Bronchial epithelial cell (primary cell): ENCODE data around the gene CHST11. TPM values are rescaled to one million over a fixed set of nuclear protein-coding genes. Genes with fewer than 3 reads are reported as not detected.
"Not testable (repeated sequence)": the region's sequence is repeated elsewhere in the genome, so short reads cannot be mapped to it uniquely, and the experiment has no call there.

ENCODE experiments used
- DNase-seq: peaks from one replicate; pipeline ENCODE4 v3.0.0-alpha.2; 2010; ENCODE audit warnings: low read depth
- FAIRE-seq: peaks from 2 replicates; lab custom pipeline; 2011; peaks lifted over from hg19 to GRCh38; lab: Jason Lieb, UNC
- H3K27me3 ChIP-seq: 2 replicates; pipeline ENCODE4 v1.5.1; 2011; ENCODE audit warnings: low read length; ENCODE audit not compliant: control insufficient read depth, insufficient read depth
- H3K36me3 ChIP-seq: 2 replicates; pipeline ENCODE4 v1.5.1; 2011; ENCODE audit warnings: low read length; ENCODE audit not compliant: control insufficient read depth, insufficient read depth
- H3K4me3 ChIP-seq: 2 replicates; pipeline ENCODE4 v1.5.1; 2011; ENCODE audit warnings: mild to moderate bottlenecking, low read depth, low read length, control low read depth
- total RNA-seq: library from RNA; depleted of rRNA; stranded (reverse); fragments of >200 nt; gene quantifications from 2 replicates; pipeline ENCODE4 v1.2.1, GENCODE V29; 2014
- TF ChIP-seq, protein P1 (sequence below): IDR thresholded peaks from 2 replicates; pipeline ENCODE4 v1.5.1; 2011; ENCODE audit warnings: mild to moderate bottlenecking, moderate library complexity, low read length, control low read depth, inconsistent platforms; ENCODE audit not compliant: insufficient read depth, severe bottlenecking

Gene CHST11
- total RNA-seq, 1 donor from 2014 or later, result 7.9 TPM

DNA sequence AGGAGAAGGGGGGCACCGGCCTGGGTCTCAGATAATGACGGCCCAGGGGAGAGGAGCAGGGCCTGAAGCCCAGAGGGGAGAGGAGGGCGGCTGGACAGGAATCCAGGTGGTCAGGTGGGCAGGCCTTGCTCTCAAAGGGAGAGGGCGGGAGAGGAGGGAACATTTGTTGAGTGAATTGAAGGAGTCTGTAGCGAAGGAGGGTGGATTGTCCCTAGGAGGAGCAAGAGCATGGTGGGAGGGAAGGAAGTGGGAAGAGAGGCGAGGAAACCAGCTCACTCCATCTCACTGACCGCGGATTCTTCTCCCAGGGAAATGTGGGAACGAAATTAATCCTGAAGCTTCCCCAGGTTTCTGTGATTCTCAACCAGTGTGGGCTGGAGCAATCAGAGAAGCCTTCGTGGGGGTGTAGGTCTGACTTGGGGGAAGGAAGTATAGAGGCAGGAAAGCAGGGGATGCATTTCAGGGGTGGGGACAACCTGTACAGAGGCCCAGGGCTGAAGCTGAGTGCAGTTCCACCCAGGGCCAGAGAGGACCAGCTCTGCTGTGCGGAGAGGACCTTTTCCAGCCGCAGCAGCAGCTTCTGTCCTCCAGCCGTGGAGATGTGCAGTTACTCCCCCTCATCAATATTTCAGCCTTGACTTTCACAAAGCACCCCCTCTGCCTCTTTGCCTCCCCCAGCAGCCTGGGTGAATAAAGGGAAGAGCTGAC is 100.9 kb downstream of the CHST11 start:
- H3K27me3 ChIP-seq, result no peaks in the 10 kb centered on the region
- no peak for DNase-seq
- TF ChIP-seq, protein P1, sequence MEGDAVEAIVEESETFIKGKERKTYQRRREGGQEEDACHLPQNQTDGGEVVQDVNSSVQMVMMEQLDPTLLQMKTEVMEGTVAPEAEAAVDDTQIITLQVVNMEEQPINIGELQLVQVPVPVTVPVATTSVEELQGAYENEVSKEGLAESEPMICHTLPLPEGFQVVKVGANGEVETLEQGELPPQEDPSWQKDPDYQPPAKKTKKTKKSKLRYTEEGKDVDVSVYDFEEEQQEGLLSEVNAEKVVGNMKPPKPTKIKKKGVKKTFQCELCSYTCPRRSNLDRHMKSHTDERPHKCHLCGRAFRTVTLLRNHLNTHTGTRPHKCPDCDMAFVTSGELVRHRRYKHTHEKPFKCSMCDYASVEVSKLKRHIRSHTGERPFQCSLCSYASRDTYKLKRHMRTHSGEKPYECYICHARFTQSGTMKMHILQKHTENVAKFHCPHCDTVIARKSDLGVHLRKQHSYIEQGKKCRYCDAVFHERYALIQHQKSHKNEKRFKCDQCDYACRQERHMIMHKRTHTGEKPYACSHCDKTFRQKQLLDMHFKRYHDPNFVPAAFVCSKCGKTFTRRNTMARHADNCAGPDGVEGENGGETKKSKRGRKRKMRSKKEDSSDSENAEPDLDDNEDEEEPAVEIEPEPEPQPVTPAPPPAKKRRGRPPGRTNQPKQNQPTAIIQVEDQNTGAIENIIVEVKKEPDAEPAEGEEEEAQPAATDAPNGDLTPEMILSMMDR, result no peak
- no peaks in the 10 kb centered on the region for H3K36me3 ChIP-seq
- no peak for FAIRE-seq
- H3K4me3 ChIP-seq, result no peak overlapping the region

DNA sequence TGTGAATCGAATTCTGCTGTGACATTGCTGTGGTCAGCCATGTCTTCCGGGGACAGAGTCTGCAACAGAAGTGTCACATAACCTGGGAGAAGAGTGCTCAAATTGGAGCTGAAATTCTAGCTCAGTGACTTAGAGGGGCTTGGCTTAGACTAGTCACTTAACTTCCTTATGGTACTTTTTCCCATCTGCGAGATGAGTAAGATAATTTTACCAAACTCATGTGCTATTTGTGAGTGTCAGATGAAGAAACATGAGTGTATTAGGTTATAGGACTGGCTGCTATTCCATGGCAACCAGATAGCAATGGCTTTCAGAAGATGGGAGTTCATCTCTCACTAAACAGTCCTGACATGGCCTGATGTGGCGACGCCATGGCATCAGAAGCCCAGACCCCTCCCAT is 104.1 kb downstream of the CHST11 start:
- no peak for DNase-seq
- H3K27me3 ChIP-seq, result no peaks in the 10 kb centered on the region
- FAIRE-seq, result no peak
- TF ChIP-seq, protein P1, result no peak
- no peaks in the 10 kb centered on the region for H3K36me3 ChIP-seq
- no peak overlapping the region for H3K4me3 ChIP-seq

DNA sequence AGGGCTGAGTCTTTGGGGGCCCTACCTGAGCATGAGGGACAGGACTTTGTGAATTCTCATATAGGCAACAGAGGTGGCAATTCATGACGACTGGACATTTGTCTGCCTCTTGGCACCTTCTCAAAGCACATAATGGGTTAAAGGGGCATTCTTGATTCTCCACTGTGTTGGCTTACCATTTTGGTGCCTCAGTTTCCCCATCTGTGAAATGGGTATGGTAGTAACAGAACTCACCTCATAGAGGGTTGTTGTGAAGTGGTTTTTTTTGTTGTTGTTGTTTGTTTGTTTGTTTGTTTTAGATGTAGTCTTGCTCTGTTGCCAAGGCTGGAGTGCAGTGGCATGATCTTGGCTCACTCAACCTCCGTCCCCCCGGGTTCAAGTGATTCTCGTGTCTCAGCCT is 106.0 kb downstream of the CHST11 start:
- Histone ChIP-seq H3K4me3 (no peak overlapping the region), H3K36me3 (no peaks in the 10 kb centered on the region), H3K27me3 (no peaks in the 10 kb centered on the region)
- DNase-seq, result no peak
- no peak for FAIRE-seq
- TF ChIP-seq, protein P1, result no peak

DNA sequence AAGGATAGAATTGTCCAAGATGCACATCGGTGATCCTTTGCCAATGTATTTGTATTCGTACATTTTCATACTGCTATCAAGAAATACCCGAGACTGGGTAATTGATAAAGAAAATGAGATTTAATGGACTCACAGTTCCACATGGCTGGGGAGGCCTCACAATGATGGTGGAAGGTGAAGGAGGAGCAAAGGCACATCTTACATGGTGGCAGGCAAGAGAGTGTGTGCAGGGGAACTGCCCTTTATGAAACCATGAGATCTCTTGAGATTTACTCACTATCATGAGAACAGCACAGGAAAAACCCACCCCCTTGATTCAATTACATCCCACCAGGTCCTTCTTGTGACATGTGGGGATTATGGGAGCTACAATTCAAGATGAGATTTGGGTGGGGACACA is 107.9 kb downstream of the CHST11 start:
- not testable (repeated sequence) for H3K27me3 ChIP-seq, FAIRE-seq, DNase-seq, H3K4me3 ChIP-seq, H3K36me3 ChIP-seq

DNA sequence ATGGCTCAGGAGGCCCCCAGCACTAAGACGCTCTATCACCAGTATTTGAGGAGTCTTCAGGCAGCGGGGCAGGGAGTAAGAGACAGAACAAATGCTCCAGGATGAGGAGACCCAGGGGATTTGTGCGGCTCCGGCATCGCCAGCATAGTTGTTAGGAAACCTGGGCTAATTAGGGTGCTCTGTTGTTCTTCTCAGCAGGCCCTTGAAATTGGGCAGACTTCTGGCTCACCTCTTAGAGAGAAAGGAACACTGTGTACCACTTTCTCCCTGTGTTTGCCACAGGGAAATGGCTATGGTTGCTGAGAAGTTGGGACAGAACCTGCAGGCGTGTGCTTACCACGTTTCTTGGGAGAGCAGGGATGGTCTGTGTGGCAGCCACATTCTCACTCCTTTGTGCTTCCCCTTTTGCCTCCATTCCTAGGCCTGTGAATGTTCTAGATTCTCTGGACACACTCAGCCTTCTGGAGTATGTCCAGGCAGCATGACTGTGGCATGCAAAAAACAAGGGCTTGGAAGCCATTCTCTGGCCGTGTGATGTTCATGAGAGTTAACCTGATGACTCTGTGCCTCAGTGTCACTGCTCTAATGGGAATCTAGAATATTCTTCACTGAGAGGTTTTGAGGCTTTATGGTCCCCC is 109.0 kb downstream of the CHST11 start:
- TF ChIP-seq, protein P1, result no peak
- FAIRE-seq, result no peak
- Histone ChIP-seq H3K4me3 (no peak overlapping the region), H3K27me3 (no peaks in the 10 kb centered on the region), H3K36me3 (no peaks in the 10 kb centered on the region)
- DNase-seq, result no peak

DNA sequence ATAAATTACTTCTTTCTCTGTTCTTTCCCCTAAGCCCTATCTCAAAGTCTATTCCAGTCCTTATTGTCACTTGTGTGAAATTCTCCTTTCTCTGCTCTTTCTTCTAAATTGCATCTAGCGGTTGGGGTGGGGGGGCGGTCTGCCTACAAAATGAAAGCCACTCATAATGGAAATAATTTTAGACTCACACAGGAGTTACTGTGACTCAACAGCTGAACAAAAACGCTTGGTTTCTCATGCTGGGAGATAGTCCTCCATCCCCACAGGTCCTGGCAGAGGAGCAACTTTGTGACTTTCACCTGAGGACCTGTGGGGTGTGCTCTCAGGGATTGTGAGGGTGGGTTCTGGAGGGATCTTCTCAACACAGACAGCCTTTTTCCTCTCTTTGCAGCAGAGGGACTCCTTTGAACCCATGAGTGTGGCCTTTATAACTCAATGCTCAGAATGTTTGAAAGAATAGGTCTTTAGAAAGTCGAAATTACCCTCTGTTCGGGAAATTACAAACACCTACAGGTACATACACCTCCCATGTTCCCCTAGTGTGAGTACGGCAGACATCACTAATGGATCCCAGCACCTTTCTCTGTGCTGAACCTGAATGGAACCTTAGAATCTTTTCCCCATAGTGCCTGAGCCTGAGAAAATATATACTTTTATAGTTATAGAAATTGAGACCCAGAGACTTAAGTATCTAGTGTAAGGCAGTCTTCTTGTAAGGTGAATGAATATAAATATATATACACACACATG is 109.7 kb downstream of the CHST11 start:
- no peaks in the 10 kb centered on the region for H3K27me3 ChIP-seq
- no peak overlapping the region for H3K4me3 ChIP-seq
- DNase-seq, result no peak
- no peaks in the 10 kb centered on the region for H3K36me3 ChIP-seq
- TF ChIP-seq, protein P1, result no peak
- FAIRE-seq, result no peak
